OCI-M2 (cell line): ENCODE measurements around the gene PTRHD1.
"Not testable (repeated sequence)": the region's sequence is repeated elsewhere in the genome, so short reads cannot be mapped to it uniquely, and the experiment has no call there.

Source experiments
- DNase-seq: peaks from one replicate; lab custom pipeline; 2025; ENCODE audit not compliant: unreplicated experiment; lab: John Stamatoyannopoulos, UW

Gene PTRHD1, protein sequence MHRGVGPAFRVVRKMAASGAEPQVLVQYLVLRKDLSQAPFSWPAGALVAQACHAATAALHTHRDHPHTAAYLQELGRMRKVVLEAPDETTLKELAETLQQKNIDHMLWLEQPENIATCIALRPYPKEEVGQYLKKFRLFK

DNA sequence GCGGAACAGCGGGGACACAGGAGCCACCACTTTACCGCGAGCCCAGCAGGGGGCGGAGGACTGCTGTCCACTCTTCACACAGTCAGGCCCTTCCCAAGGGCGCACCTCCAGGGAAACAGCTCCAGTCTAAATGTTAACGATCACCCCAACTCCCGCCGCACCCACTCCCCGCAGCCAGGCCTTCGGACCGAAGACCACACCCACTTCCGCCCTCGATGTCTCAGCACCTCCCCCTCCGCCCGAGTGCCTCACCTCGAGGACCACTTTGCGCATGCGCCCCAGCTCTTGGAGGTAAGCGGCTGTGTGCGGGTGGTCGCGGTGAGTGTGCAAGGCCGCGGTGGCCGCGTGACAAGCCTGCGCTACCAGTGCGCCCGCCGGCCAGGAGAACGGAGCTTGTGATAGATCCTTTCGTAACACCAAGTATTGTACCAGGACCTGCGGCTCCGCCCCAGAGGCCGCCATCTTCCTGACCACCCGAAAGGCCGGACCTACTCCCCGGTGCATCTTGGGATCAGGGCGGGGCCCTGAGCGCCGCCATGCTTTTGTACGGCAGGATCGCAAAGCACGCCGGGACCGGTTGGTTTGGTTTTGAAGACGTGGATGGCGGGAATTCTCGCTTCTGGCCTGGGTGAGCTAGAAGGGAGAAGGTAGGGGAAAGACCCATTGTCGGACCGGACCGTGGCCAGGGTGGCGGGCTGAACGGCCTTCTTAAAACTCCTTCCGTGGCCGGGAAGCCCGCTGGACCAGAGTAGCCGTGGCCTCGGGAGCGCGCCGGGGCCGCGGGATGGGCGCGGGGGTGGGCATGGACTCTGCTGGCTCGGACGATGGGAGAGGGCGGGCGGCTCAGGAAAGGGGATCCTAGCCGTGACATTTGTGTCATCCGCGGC lies at the start of gene PTRHD1, which contains the start of gene CENPO:
Gene PTRHD1, minus strand, starts transcription at position 518 of the 887 bp plus-strand sequence. Its CDS starts 14 bp downstream, at position 504.
Gene CENPO, plus strand, starts transcription at position 552 of the 887 bp plus-strand sequence. CDS start 495 bp downstream, outside the sequence.
- peak; percentile 91 for DNase-seq

DNA sequence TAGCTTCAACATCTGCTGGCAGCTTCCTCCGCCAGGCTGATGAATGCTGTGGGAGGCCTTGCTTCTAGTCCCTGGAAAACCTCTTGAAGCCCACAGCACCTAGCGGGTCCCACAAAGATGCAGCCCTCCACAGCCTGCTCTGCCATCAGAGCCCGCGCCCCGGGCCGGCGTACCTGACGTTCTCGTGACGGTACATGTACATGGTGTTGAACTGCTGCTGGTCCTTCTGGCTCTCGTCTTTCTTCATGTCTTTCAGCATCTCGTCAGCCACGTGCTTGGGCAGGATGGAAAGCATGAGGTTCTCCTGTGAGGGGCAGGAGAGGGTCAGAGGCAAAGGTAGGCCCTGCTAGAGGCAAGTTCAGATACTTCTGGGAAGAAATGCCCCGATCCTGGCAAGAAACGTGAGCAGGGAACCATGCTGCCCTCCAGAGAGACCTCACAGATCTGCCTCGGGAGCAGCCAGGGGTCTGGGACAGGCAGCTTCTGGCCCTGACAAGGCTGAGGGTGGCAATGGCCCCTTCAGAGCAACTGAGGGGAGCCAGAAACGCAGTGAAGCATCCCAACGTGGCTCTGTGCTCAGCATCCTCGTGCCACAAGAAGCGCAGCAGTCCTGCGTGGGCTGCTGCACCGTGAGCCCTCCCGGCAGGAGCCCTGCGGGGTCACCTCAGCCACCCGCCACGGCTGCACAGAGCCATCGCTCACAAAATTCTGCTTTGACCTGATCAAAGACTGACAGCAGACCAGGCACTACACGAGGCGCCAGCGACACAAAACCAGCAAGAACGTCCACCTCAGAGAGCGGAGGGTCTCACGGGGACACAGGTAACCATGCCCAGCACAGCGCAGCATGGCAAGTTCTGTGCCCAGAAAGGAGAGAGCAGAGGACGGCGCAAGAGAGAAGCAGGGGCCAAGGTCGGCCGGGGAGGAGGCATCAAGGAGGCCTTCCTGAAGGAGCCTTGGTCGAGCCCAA lies 49.2 kb upstream of the PTRHD1 start:
- DNase-seq, result no peak

DNA sequence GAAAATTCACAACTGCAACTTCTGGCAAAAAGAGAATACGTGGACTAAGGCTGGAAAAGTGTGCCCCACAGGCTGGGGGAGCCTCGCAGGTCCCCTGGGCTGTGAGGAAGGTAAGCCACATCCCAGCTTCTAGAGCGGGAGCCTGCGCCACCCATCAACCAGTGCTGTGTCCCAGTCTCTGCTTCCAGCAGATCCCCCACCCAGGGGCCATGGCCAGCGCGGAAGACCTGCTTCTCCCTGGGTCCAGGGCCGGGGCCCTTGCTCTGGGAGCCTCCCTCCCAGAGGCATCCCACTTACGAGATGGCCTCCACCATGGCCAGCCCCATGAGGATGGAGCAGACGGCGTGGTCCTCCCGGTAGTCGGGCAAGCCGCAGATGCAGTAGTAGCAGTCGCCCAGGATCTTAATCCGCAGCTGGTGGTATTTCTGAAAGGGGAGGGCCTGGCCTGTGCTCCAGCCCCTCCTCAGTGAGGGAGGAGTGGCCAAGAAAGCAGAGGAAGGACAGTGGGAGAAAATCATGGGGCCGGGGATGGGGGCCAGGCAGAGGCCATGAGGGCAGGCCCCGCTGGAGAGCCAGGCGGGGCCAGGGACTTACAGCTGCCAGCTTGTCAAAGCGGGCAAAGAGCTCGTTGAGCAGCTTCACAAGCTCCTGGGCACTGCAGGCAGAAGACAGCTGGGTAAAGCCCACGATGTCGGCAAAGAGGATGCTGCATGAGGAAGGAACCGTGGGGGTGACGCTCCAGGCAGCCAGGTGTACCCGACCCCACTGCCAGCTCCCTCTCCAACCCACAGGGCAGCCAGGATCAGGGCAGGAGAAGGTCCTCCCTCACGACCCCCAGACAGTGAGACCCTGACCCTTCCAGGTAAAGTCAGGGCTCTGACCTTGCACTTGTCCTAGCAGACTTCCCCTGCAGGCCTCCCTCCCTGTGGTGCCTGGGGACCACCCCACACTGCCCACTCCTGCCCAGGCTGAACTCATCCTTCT lies 48.1 kb upstream of the PTRHD1 start:
- DNase-seq, result no peak

DNA sequence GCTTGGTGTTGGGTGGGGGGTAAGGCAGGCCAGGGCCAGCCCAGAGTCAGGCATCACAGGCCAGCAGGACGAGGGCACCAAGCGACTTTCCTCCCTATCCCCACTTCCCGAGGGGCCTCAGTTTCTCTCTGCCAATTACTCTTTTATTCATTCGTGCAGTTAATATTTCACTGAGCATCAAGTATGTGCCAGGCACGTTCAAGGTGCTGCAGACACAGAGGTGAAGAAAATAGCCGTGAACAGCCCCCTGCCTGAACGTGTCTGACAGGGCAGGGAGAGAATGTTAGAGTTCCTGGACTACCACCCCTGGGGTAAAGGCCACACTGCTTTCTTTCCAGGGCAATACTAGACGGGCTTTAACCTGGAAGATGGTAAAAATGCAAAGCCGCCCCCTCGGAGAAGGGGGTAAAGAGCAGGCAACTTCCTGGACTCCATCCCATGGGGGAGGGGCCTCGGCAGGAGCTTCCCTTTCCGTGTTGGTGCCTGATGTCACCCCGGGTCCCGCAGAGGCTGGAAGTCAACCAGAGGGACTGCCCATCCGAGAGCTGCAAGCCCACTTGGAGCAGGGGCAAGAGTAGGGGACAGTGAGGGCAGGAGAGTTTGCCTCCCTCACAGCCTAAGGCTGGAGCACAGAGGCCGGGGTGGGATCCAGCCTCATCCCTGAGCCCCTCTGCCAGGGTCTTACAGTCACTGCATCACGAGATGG lies 47.1 kb upstream of the PTRHD1 start:
- no peak for DNase-seq

DNA sequence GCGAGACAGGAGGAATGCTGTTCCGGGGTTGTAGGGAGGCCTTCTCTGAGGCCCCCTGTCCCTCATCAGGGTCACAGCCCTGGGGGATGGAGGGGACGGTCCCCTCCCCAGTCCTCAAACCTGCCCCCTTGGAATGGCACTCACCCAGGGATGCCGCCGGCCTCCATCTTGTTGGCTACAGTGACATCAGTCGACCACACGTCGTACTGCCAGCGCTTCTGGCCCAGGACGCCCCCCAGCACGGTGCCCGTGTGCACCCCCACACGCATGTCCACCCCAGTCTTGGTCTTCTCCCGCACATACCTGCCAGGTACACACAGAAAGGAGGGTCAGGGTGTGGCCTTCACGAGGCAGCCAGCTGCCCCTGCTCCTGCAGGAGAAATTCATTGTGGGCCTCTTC lies 46.5 kb upstream of the PTRHD1 start:
- DNase-seq, result no peak

DNA sequence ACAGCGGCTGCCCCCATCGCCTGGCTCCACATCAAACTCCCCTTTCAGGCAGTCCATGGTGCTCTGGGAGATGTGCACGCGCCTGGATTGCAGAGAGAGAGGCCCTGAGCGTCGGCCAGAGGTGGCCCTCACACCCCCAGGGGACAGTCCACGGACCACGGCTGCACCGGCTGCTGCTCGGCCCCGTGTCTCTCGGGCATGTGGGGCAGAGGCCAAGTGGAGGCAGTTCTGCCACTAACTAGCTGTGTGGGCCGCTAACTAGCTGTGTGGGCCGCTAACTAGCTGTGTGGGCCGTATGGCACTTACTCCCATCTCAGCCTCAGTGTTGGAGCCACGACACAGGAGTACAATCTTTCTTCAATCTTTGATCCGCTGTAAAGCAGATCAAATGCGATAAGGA lies 45.4 kb upstream of the PTRHD1 start:
- no peak for DNase-seq

DNA sequence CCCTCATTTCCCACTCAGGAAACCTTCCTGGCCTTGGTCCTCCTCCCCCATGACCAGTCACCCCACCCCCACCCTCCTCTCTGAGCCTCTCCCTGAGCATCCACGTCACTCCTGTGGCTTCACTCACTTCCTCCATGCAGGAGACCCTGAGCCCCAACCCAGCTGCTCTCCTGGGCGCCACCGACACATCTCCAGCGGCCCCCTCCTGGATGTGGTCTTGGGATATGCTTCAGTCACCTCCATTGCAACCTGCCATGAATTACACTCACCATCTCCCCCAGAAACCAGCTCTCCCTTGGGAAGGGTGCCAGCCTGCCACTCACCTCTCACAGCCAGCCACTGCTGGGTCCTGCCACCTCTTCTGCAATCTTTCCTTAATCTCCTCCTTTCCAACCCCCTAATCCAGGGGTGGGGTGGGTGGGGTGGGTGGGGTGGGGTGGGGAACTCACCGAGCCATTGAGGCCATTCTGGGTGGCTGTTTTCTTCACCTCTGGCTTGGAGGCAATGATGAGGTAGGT lies 44.9 kb upstream of the PTRHD1 start:
- DNase-seq, result no peak

DNA sequence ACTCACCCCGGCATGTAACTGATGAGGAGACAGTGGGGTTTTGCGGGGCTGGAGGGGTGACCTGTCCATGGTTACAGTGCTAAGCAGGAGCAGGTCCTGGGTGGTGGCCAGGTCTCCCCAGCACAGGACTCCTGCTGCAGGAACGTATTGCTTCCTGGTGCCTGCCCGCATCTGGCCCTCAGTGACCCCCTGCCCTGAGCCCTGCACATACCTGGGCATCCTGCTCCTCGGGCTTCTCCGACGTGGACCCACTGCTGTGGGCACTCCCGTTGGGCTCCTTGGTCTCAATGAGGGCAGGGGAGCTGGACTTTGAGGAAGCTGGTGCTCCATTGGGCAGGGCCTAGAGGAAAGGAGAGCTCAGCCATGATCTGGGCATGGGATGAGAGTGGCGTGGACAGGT lies 43.5 kb upstream of the PTRHD1 start:
- DNase-seq, result no peak

DNA sequence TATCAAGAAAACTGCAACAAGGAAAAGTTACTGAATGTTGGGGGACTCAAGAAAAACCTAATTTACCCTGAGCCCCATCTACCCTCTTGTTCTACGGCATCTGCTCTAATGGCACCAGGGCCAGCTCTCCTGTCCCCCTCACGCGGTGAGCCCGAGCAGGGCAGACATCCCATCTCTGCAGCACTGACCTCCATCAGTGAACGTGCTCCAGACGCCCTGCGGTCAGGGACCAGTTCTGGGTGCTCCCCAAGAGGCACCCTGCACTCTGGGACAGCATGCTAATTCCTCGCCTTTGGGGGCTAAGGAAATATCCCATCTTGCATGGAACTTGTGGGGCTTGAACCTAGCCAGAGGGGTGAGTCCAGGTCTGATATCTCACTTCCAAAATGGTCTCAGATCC lies 43.0 kb upstream of the PTRHD1 start:
- DNase-seq, result no peak

DNA sequence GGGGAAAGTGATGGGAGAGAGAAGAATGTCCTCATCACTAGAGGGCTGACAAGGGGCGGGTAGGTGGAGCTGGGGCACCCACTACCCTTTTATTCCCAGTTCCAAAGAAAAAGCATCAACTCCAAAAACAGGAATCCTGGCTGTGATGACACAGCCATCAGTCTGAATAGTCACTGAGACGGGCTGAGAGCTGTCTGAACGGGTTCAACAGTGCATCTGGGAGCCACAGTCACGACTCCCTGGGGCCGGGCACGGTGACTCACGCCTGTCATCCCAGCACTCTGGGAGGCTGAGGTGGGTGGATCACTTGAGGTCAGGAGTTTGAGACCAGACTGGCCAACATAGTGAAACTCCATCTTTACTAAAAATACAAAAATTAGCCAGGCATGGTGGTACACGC lies 42.2 kb upstream of the PTRHD1 start:
- not testable (repeated sequence) for DNase-seq

DNA sequence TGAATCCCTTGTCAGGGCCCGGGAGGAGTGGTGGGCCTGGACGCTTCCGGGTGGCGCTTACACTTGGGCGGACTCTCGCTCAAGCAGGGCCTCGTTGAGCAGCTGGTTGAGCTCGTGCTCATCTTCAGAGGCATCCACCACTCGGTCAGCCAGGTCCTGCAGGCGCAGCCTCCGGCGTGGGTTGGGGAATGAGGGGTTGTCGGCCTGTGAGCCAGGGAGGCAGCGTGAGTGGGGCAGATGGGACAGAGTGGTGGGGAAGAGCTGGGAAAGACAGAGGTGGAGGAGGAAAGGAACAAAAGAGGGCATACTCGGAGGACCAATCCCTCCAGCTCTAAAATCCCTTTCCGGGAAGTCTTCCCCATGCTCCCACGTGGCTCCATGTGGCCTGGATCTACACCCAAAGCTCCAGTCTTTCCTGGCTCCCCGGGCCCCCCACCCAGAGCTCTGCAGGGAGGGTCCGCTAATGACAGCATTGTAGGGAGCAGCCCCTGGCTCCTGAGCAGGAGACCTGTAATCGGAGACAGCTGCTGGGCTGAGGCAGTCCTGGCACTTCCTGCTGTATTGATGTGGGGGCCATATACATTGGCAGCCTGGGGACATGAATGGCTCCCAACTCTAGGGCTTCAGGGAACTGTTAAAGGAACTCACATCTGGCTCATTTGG lies 41.7 kb upstream of the PTRHD1 start:
- DNase-seq, result no peak

DNA sequence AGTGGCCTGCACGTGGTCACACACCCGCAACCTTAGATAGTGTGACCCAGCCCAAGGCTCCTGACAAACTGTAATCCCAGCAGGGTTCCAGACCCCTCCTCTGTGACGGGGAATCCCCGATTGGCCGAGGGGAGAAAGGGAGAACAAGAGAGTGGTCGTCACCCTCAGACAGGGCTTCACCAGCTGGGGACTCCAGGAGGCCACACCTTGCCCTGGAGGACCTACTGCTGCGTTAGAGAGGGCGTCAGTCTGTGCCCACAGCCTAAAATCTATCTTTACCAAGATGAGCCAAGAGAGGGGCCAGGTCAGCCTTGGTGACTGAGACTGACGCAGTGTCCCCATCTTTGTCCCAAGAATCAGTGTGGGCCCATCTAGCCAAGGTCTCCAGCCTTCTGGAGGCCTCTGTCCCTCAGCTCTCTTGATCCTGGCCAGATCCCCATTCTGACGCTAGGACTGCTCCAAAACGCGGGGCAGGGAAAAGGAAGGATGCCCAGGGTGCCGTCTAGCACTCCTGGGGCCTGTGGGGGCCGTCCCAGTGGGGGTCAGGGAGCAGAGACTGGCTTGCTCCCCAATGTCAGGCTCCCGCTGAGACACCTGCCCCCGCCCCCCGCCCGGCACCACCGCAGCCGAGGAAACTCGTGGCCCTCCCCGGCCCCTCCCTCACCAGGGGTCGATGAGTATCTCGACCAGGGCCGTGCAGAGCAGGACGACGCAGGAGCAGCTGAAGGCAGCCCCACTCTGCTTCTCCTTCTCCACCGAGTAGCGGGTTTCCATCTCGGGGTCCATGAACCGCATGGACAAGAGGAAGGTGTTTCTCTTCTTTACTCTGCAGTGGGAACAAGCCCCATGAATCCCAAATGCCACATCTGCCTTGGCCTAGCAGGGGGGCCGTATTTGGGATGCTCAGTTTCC lies 40.9 kb upstream of the PTRHD1 start:
- no peak for DNase-seq

DNA sequence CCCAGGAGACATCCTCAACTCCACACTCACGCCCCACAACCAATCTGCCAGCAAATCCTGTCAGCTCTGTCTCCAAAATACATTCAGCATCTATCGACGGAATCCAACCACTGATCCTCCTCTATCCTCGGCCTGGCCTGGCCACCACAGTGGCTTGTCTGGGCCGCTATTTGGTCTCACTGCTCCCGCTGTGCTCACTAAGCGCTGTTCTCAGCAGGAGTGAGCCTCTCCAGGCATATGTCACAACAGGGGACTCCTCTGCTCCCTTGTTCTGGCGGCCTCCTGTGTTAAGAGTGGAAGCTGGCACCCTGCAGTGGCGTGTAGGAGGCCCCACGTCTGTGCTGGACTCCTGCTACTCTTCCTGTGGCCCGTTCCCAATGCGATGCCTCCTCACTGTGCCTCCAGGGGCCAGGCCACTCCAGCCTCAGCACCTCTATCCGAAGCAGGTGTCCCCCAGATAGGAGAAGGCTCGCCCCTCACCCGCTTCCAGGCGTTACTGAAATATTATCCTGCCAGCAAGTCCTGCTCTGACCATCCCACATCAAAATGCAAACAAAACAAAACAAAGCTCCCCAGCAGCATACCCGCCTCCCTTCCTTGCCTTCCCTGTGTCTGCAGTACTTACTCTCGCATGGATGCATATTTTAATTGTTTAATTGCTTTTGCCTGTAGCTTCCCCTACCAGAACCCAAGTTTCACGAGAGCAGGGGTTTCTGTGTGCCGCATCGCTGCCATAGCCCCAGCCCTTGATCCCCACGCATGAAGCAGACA lies 39.9 kb upstream of the PTRHD1 start:
- DNase-seq, result no peak

DNA sequence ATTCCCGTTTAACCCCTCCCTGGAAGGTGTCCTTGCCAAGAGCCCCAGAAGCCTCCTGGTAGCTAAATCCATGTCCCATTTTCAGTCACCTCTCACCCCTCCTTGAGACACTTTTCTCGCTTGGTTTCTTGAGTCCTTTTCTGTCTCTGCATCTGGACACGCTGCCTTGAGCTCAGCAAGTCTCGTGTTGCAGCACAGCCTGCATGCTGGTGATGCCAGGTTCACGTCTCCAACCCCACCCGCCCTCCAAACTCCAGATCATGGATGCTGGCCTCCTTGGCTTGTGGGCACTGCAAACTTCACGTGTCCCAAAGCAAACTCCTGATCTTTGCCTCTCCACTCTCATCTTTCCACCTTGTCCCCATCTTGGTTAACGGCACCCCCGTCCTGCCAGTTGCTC lies 39.3 kb upstream of the PTRHD1 start:
- no peak for DNase-seq

DNA sequence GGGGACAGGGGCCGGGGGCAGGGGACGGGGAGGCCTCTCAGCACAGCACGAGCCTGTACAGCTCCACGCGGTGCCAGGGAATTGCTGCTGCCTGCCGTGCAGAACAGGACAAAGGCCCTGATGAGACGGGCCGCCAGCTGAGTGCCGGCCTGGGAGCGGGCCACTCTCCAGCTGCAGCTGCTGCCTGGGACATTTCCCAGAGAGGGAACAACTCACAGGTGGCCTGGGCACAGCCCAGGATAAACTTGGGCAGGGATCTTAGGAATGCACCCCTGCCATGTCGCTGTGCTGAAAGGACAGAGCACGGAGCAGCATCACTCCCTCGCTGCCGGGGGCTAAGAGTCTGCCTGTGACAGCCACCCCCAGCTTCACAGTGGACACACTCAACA lies 38.9 kb upstream of the PTRHD1 start:
- DNase-seq, result no peak

DNA sequence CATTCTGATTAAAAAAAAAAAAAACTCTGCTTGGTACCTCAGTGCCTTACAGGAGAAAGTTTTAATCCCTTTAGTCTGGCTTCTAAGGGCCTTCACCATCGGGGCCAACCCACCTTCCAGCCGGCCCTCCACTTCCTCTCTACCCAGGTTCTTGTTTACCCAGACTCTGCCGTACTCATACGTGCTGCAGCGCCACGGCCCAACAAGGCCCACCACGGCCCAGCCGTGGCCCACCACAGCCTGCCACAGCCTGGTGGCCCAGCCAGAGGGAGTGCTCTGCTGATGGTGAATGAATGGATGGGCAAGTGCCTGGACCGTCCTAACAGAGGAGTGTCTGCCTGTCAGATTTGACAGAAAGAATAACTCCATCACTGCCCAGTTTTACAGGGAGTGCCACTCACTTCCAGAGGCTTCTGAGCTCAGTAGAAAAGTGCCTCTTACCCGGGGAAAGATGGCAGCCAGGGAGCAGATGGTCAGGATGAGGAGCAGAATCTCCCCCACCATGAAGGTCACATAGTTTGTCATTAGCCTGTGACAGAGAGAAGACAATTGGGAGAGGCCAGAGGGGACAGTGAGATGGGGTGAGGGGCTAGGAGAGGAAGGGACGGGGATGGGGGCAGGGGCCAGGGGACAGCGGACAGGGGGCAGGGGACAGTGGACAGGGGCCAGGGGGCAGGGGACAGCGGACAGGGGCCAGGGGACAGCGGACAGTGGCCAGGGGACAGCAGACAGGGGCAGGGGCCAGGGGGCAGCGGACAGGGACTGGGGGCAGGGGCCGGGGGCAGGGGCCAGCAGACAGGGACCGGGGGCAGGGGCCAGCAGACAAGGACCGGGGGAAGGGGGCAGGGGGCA lies 38.3 kb upstream of the PTRHD1 start:
- DNase-seq, result no peak
